Spleen (tissue), 11 donors: ENCODE results near the gene ZNF584. TPM values are rescaled to one million over a fixed set of nuclear protein-coding genes. Genes with fewer than 3 reads are reported as not detected.

Experiments used
- DNase-seq: peaks from one replicate; pipeline ENCODE4 v3.0.0-alpha.2; 2020
- H3K27ac ChIP-seq, 8 donors: fragments of 200-600 bp; sonication (generic) in 7 of 8; 1 replicate in 4 of 8; 2 replicates in 4 of 8; pipeline versions ENCODE4 v1.5.0 to v1.8.0; 2016 to 2021; ENCODE audit warnings: inconsistent platforms in 4 of 8, mild to moderate bottlenecking in 4 of 8, moderate library complexity in 1 of 8
- H3K27me3 ChIP-seq, 7 donors: fragments of 200-600 bp; sonication (generic) in 6 of 7; replicated peaks in 1 of 7; 1 replicate in 4 of 7; 2 replicates in 3 of 7; pipeline versions ENCODE4 v1.5.0 to v1.8.0; 2016 to 2021; ENCODE audit warnings: inconsistent platforms in 3 of 7, mild to moderate bottlenecking in 1 of 7
- H3K36me3 ChIP-seq, 6 donors: fragments of 200-600 bp; sonication (generic) in 5 of 6; 1 replicate in 4 of 6; 2 replicates in 2 of 6; pipeline versions ENCODE4 v1.5.0 to v1.8.0; 2016 to 2021; ENCODE audit warnings: inconsistent platforms in 2 of 6
- H3K4me1 ChIP-seq, 6 donors: fragments of 200-600 bp; sonication (generic) in 5 of 6; 1 replicate in 3 of 6; 2 replicates in 3 of 6; pipeline versions ENCODE4 v1.5.0 to v1.8.0; 2016 to 2021; ENCODE audit warnings: inconsistent platforms in 3 of 6
- H3K4me3 ChIP-seq, 8 donors: fragments of 200-600 bp; sonication (generic) in 7 of 8; 1 replicate in 4 of 8; 2 replicates in 4 of 8; pipeline versions ENCODE4 v1.5.0 to v1.8.0; 2016 to 2021; ENCODE audit warnings: inconsistent platforms in 4 of 8, mild to moderate bottlenecking in 4 of 8, moderate library complexity in 2 of 8
- H3K9me3 ChIP-seq, 8 donors: fragments of 200-600 bp; sonication (generic) in 7 of 8; 1 replicate in 4 of 8; 2 replicates in 4 of 8; pipeline versions ENCODE4 v1.5.0 to v1.8.0; 2016 to 2021; ENCODE audit warnings: inconsistent platforms in 4 of 8
- CTCF ChIP-seq, 11 experiments: fragments of 200-600 bp in 7 of 11; fragments of 450-650 bp in 4 of 11; sonication (generic) in 4 of 11; IDR thresholded peaks in 8 of 11; conservative IDR thresholded peaks in 3 of 11; 1 replicate in 7 of 11; 2 replicates in 4 of 11; pipeline versions ENCODE4 v1.4.0 to v1.8.0; 2016 to 2021; ENCODE audit warnings: antibody characterized with exemption in 11 of 11, inconsistent platforms in 4 of 11, mild to moderate bottlenecking in 1 of 11
- POLR2A ChIP-seq, 3 donors: fragments of 450-650 bp; IDR thresholded peaks; one replicate each; pipeline ENCODE4 v1.5.1; 2017; ENCODE audit warnings: antibody characterized with exemption in 3 of 3, mild to moderate bottlenecking in 1 of 3
- POLR2AphosphoS5 ChIP-seq, 3 donors: sonication (generic); formaldehyde crosslinking; IDR thresholded peaks; one replicate each; pipeline ENCODE4 v1.5.1; 2017; ENCODE audit warnings: antibody characterized with exemption in 3 of 3
- WGBS, 5 donors: extraction: QIAGEN DNeasy Blood & Tissue Kit in 3 of 5; methylation state at CpG; one replicate each; pipeline versions ENCODE4 v1.1.5 to v1.1.7; 2013 to 2018; 5-methylcytosine and 5-hydroxymethylcytosine counted together
- intact Hi-C: fragments of 100-400 bp; cut with DNase I; formaldehyde crosslinking; loops from one replicate; pipeline ENCODE4 v1.15.0; 2023; ENCODE audit warnings: low total_unique reads
- polyA plus RNA-seq, 3 donors: library from polyadenylated mRNA; stranded (reverse); fragments of 200-250 nt; gene quantifications; one replicate each; pipeline ENCODE4 v1.2.1, GENCODE V29; 2013
- total RNA-seq, 7 donors: library from RNA; depleted of rRNA in 3 of 7; stranded (reverse); fragments of >200 nt in 3 of 7; fragmentation: NEBNext Ultra II Directional in 4 of 7; extraction: Animal tissue kit (Norgen Biotek cat#: 25700) in 4 of 7; gene quantifications; one replicate each; pipeline versions ENCODE4 v1.1.0 to v1.2.1, GENCODE V29; 2016 to 2021
- donor health status: healthy with polysubstance abuse.
- donor health status: DM: no; HTN: no; CAD: no; lungs with moderate emphysema.
- donor health status: DM: no; HTN: no; CAD: no.
- donor health status: Bipolar disorder and iron deficiency.
- donor health status: healthy.
- donor health status: DM: no; HTN: no; CAD: no.
- donor health status: DM: yes; HTN: yes; CAD: no.

Gene ZNF584
- total and polyA plus RNA-seq, 10 donors: 2.3 to 11.2 (median 8.3) TPM

GRCh38 chr19:58392945-58393724 lies 15.3 kb upstream of the ZNF584 start:
- intact Hi-C loops: no loop called here
- H3K27me3 ChIP-seq: peaks cover 0 to 29% (median 18%) of the 10 kb centered on the region in 7 donors
- H3K27ac ChIP-seq: no peak overlapping the region
- peaks cover 3 to 74% (median 61%) of the 10 kb centered on the region in 6 donors for H3K36me3 ChIP-seq
- peaks cover 1 to 61% (median 37%) of the 10 kb centered on the region in 6 donors for H3K4me1 ChIP-seq
- peak in 1 of 3 donors; percentile 36 for TF ChIP-seq POLR2AphosphoS5 (IDR thresholded peaks at IDR 0.05)
- TF ChIP-seq POLR2A (IDR thresholded peaks at IDR 0.05): no peak
- H3K9me3 ChIP-seq: no peaks in the 10 kb centered on the region
- H3K4me3 ChIP-seq: no peak overlapping the region
- WGBS, 5 donors: 91 to 95% (median 93%) methylated on average over 17 to 26 of the region's 26 CpGs
- DNase-seq: no peak

GRCh38 chr19:58393725-58394033 lies 14.8 kb upstream of the ZNF584 start:
- H3K27ac ChIP-seq: no peak overlapping the region
- H3K4me1 ChIP-seq: peaks cover 0 to 56% (median 32%) of the 10 kb centered on the region in 6 donors
- DNase-seq: no peak
- H3K27me3 ChIP-seq: peaks cover 0 to 35% (median 18%) of the 10 kb centered on the region in 7 donors
- TF ChIP-seq CTCF (IDR thresholded peaks at IDR 0.05 in 8 of 11, conservative IDR thresholded peaks at IDR 0.05 in 3 of 11): no peak
- TF ChIP-seq POLR2AphosphoS5 (IDR thresholded peaks at IDR 0.05): no peak
- no peak overlapping the region for H3K4me3 ChIP-seq
- H3K9me3 ChIP-seq: no peaks in the 10 kb centered on the region
- peaks cover 3 to 69% (median 57%) of the 10 kb centered on the region in 6 donors for H3K36me3 ChIP-seq
- WGBS, 5 donors: 87 to 92% (median 90%) methylated on average over 4 of the region's 4 CpGs
- intact Hi-C loops: no loop called here

- H3K4me1 ChIP-seq: peaks cover 0 to 44% (median 26%) of the 10 kb centered on the region in 6 donors
- no peaks in the 10 kb centered on the region for H3K9me3 ChIP-seq
- intact Hi-C loops: no loop called here
- 69 to 78% (median 70%) methylated on average over 2 to 3 of the region's 3 CpGs for WGBS, 5 donors
- peaks cover 0 to 39% (median 18%) of the 10 kb centered on the region in 7 donors for H3K27me3 ChIP-seq
- peaks cover 3 to 58% (median 47%) of the 10 kb centered on the region in 6 donors for H3K36me3 ChIP-seq
- H3K4me3 ChIP-seq: no peak overlapping the region
- TF ChIP-seq POLR2A (IDR thresholded peaks at IDR 0.05) (no peak), POLR2AphosphoS5 (IDR thresholded peaks at IDR 0.05) (no peak), CTCF (IDR thresholded peaks at IDR 0.05 in 8 of 11, conservative IDR thresholded peaks at IDR 0.05 in 3 of 11) (no peak)
- DNase-seq: no peak
- no peak overlapping the region for H3K27ac ChIP-seq
Measured at GRCh38 chr19:58394821-58395219, 13.6 kb upstream of the ZNF584 start.

GRCh38 chr19:58395220-58395978 lies 13.1 kb upstream of the ZNF584 start, which contains the start of gene RNF225:
Gene RNF225, plus strand, starts transcription at chr19:58395656. Its CDS starts 434 bp downstream, at chr19:58396090.
- Histone ChIP-seq H3K9me3 (no peaks in the 10 kb centered on the region), H3K4me3 (peak within 1 kb of the TSS in 3 of 8 donors; percentile 23 to 58 (median 25)), H3K27me3 (peaks cover 0 to 39% (median 18%) of the 10 kb centered on the region in 7 donors), H3K36me3 (peaks cover 3 to 52% (median 44%) of the 10 kb centered on the region in 6 donors), H3K4me1 (peaks cover 0 to 44% (median 23%) of the 10 kb centered on the region in 6 donors), H3K27ac (no peak within 1 kb of the TSS)
- intact Hi-C loops: no loop called here
- no peak for TF ChIP-seq CTCF (IDR thresholded peaks at IDR 0.05 in 8 of 11, conservative IDR thresholded peaks at IDR 0.05 in 3 of 11)
- TF ChIP-seq POLR2A (IDR thresholded peaks at IDR 0.05): no peak
- TF ChIP-seq POLR2AphosphoS5 (IDR thresholded peaks at IDR 0.05): peak in 1 of 3 donors; percentile 10
- DNase-seq: no peak
- 43 to 49% (median 46%) methylated on average over 13 to 21 of the region's 21 CpGs for WGBS, 5 donors
